ENCODE results near the gene FAM174C. TPM values are rescaled to one million over a fixed set of nuclear protein-coding genes. Genes with fewer than 3 reads are reported as not detected.
A peak's percentile ranks its signal among the peaks of the same experiment; 100 is the strongest.

Gene FAM174C
- total and polyA plus RNA-seq, 10 donors: 35.8 to 134 (median 46.6) TPM

DNA sequence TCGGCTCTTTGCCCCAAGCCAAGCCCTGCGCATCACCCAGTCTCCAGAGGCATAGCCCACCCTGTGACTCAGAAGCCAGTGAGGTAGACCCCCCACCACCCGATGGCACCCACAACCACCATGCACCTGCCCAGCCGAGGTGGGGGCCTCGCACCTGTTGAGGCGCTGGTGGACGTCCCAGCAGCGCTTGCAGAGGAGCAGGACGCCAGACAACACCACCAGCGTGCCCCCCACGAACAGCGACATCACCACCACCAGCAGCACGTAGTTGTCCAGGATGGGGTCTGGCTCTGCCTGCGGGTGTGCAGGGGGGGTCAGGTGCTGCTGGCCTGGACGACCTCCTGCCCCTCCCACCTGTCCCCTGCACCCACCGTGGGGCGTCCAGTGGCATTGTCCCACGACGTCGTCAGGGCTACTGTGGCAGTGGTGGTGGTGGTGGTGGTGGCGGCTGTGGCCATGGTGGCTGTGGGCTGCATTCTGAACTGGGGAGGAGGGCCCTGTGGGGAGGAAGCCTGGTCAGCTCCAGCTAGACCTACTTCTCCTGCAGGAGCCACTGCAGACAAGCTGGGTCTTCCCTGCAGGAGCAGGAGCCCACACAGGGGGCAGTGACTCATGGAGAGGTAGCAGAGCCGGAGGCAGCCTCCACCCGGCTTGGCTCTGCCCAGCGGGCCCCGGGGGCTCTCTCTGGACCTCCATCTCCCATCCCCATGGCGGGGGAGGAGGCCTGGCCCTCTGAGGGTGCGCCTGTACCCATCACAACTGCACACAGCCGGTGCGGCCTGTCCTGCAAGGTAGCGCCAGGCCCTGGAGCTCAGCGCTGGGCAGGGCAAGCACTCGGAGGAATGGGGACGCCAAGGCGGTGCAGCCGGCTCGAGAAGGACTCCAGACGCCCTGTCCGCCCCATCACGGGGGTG lies 39.4 kb upstream of the FAM174C start:
- Histone ChIP-seq H3K4me3 (no peak overlapping the region), H3K36me3 (no peaks in the 10 kb centered on the region), H3K27ac (no peak overlapping the region), H3K9me3 (no peaks in the 10 kb centered on the region), H3K27me3 (replicated peaks in 1 of 7) (peaks cover 0 to 51% (median 18%) of the 10 kb centered on the region in 7 donors), H3K4me1 (peaks cover 31 to 71% (median 52%) of the 10 kb centered on the region in 6 donors)
- TF ChIP-seq POLR2A (IDR thresholded peaks at IDR 0.05) (no peak), POLR2AphosphoS5 (IDR thresholded peaks at IDR 0.05) (no peak)
- TF ChIP-seq, protein P1, sequence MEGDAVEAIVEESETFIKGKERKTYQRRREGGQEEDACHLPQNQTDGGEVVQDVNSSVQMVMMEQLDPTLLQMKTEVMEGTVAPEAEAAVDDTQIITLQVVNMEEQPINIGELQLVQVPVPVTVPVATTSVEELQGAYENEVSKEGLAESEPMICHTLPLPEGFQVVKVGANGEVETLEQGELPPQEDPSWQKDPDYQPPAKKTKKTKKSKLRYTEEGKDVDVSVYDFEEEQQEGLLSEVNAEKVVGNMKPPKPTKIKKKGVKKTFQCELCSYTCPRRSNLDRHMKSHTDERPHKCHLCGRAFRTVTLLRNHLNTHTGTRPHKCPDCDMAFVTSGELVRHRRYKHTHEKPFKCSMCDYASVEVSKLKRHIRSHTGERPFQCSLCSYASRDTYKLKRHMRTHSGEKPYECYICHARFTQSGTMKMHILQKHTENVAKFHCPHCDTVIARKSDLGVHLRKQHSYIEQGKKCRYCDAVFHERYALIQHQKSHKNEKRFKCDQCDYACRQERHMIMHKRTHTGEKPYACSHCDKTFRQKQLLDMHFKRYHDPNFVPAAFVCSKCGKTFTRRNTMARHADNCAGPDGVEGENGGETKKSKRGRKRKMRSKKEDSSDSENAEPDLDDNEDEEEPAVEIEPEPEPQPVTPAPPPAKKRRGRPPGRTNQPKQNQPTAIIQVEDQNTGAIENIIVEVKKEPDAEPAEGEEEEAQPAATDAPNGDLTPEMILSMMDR (IDR thresholded peaks at IDR 0.05 in 8 of 11, conservative IDR thresholded peaks at IDR 0.05 in 3 of 11): no peak
- intact Hi-C loops (cut with DNase I; ENCODE audit: low total_unique reads): no loop called here
- 83 to 93% (median 85%) methylated on average over 11 to 39 of the region's 39 CpGs for WGBS, 5 donors
- DNase-seq: no peak

GRCh38 chr19:1236576-1236975 lies 38.8 kb upstream of the FAM174C start:
- Histone ChIP-seq H3K4me1 (peaks cover 37 to 78% (median 58%) of the 10 kb centered on the region in 6 donors), H3K9me3 (no peaks in the 10 kb centered on the region), H3K27me3 (replicated peaks in 1 of 7) (peaks cover 0 to 51% (median 18%) of the 10 kb centered on the region in 7 donors), H3K4me3 (peak overlapping the region in 5 of 8 donors; percentile 42 to 71 (median 46)), H3K27ac (no peak overlapping the region), H3K36me3 (no peaks in the 10 kb centered on the region)
- intact Hi-C loops (cut with DNase I; ENCODE audit: low total_unique reads): no loop called here
- TF ChIP-seq, protein P1 (IDR thresholded peaks at IDR 0.05 in 8 of 11, conservative IDR thresholded peaks at IDR 0.05 in 3 of 11): no peak
- TF ChIP-seq POLR2A (IDR thresholded peaks at IDR 0.05): no peak
- no peak for TF ChIP-seq POLR2AphosphoS5 (IDR thresholded peaks at IDR 0.05)
- no peak for DNase-seq
- 8 to 87% (median 39%) methylated on average over 4 to 38 of the region's 42 CpGs for WGBS, 5 donors

DNA sequence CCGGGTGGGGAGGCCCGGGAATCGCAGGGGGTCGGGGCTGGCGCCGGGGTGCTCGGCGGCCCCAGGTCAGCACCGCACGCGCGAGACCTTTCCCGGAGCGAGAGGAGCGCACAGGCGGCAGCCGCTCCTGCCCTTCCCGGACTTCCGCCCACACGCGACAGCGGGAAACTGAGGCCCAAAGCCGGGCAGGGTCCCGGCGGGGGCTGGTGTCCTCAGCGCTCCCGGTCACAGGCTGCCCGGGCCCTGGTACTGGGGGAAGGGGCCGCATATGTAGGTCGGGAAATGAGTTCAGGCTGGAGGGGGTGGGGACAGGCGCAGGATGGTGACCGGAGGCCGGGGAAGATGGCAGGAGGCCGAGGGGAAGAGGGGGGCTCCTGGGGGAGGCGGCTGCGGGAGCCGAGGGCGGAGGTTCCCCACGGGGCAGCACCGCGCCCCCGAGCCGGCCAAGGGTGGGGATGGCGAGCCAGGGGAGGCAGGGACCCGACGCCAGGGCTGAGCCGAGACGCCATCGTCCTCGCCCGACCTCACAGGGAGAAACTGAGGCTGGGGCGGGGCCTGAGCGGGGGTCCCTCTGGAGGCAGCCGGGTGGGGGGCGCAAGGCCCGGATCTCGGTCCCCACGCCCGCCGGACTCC lies 38.2 kb upstream of the FAM174C start:
- intact Hi-C loops (cut with DNase I; ENCODE audit: low total_unique reads): no loop called here
- peak overlapping the region in 1 of 8 donors; percentile 8 for H3K27ac ChIP-seq
- DNase-seq: no peak
- 0 to 2% (median 1%) methylated on average over 17 to 60 of the region's 60 CpGs for WGBS, 5 donors
- no peak for TF ChIP-seq POLR2A (IDR thresholded peaks at IDR 0.05)
- TF ChIP-seq POLR2AphosphoS5 (IDR thresholded peaks at IDR 0.05): peak in 1 of 3 donors; percentile 13
- H3K9me3 ChIP-seq: no peaks in the 10 kb centered on the region
- peak overlapping the region in 7 of 8 donors; percentile 27 to 71 (median 45) for H3K4me3 ChIP-seq
- peaks cover 38 to 77% (median 60%) of the 10 kb centered on the region in 6 donors for H3K4me1 ChIP-seq
- peaks cover 0 to 51% (median 18%) of the 10 kb centered on the region in 7 donors for H3K27me3 ChIP-seq (replicated peaks in 1 of 7)
- H3K36me3 ChIP-seq: no peaks in the 10 kb centered on the region

DNA sequence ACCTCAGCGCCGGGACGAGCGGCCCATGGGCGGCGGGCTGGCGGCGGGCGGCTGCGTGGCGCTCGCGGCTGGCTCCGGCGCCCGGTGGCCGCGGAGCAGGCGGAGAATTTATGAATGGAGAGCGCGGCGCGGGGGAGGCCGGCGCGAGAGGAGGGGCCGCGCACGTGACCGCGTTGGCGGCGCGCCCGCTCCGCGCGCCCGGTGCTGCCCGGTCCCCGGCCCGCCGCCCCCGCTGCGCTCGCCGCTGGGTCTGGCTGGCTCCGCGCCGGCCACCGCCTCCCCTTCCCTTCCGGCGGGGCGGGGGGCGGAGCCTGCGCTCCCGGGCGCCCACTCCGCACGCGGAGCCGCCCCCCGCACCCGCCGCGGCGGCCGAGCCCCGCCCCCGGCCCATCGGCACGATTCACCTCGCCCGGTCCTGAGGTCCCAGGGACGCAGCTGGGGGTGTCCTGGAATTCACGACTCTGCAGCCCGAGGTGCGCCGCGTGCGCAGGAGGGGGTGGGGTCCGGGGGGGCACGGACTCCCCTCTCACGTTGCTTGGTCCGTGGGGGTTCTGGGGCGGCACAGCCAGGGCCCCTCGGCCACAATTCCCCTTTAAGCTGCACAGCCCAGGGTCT lies 37.5 kb upstream of the FAM174C start, which contains the start of gene CBARP:
TSS of gene CBARP (minus strand) at position 252 of the 615 bp plus-strand sequence. CDS start 1,905 bp downstream, outside the sequence.
- intact Hi-C loops (cut with DNase I; ENCODE audit: low total_unique reads): no loop called here
- no peaks in the 10 kb centered on the region for H3K36me3 ChIP-seq
- H3K27ac ChIP-seq: peak within 1 kb of the TSS in 3 of 8 donors; percentile 8 to 69 (median 31)
- no peaks in the 10 kb centered on the region for H3K9me3 ChIP-seq
- H3K27me3 ChIP-seq (replicated peaks in 1 of 7): peaks cover 0 to 51% (median 18%) of the 10 kb centered on the region in 7 donors
- 1 to 20% (median 1%) methylated on average over 1 to 87 of the region's 87 CpGs for WGBS, 5 donors
- TF ChIP-seq, protein P1 (IDR thresholded peaks at IDR 0.05 in 8 of 11, conservative IDR thresholded peaks at IDR 0.05 in 3 of 11): no peak
- TF ChIP-seq POLR2AphosphoS5 (IDR thresholded peaks at IDR 0.05): no peak
- no peak for TF ChIP-seq POLR2A (IDR thresholded peaks at IDR 0.05)
- DNase-seq: no peak
- peak within 1 kb of the TSS in 7 of 8 donors; percentile 27 to 71 (median 45) for H3K4me3 ChIP-seq
- peaks cover 37 to 77% (median 60%) of the 10 kb centered on the region in 6 donors for H3K4me1 ChIP-seq

Measured in spleen (tissue), 11 donors.